ENCODE results near the gene CLSTN1.

- TF ChIP-seq ZNF274 (IDR thresholded peaks at IDR 0.05; ENCODE audit: low read depth, low read length), result no peak
- TF ChIP-seq YY1 (IDR thresholded peaks at IDR 0.05; ENCODE audit: insufficient read depth, insufficient read length), result no peak
Observed at GRCh38 chr1:9825093-9826074, 1.6 kb upstream of the CLSTN1 start.
